Osteoblast (primary cell): Measurements from ENCODE around the gene NYNRIN. TPM values are rescaled to one million over a fixed set of nuclear protein-coding genes. Genes with fewer than 3 reads are reported as not detected.
"Not testable (repeated sequence)": the region's sequence is repeated elsewhere in the genome, so short reads cannot be mapped to it uniquely, and the experiment has no call there.

ENCODE experiments used
- DNase-seq: peaks from one replicate; pipeline ENCODE4 v3.0.0; 2011; ENCODE audit warnings: low spot score, mixed read lengths; ENCODE audit not compliant: insufficient read length; ENCODE audit errors: missing footprints
- H2AFZ ChIP-seq: 2 replicates; pipeline ENCODE4 v1.6.0; 2011; ENCODE audit warnings: mild to moderate bottlenecking, low read length
- H3K27ac ChIP-seq: 2 replicates; pipeline ENCODE4 v1.5.1; 2011; ENCODE audit warnings: mild to moderate bottlenecking, low read depth, low read length, moderate library complexity
- H3K27me3 ChIP-seq: 2 replicates; pipeline ENCODE4 v1.6.0; 2012; ENCODE audit warnings: mild to moderate bottlenecking, control low read depth, inconsistent platforms, low read length, moderate library complexity; ENCODE audit not compliant: insufficient read depth
- H3K36me3 ChIP-seq: 2 replicates; pipeline ENCODE4 v1.5.1; 2011; ENCODE audit warnings: mild to moderate bottlenecking, low read length, control low read depth, moderate library complexity; ENCODE audit not compliant: insufficient read depth
- H3K4me1 ChIP-seq: 2 replicates; pipeline ENCODE4 v1.5.1; 2011; ENCODE audit warnings: mild to moderate bottlenecking, low read length, control low read depth, moderate library complexity; ENCODE audit not compliant: insufficient read depth
- H3K4me2 ChIP-seq: 2 replicates; pipeline ENCODE4 v1.6.0; 2011; ENCODE audit warnings: mild to moderate bottlenecking, low read length; ENCODE audit not compliant: insufficient read depth
- H3K4me3 ChIP-seq: fragments of 200-600 bp; sonication (generic); 3 replicates; pipeline ENCODE4 v1.5.1; 2012; ENCODE audit warnings: mild to moderate bottlenecking, low read length, inconsistent platforms; ENCODE audit not compliant: insufficient read depth
- H3K79me2 ChIP-seq: 2 replicates; pipeline ENCODE4 v1.6.0; 2012; ENCODE audit warnings: mild to moderate bottlenecking, low read length, control low read depth, inconsistent platforms; ENCODE audit not compliant: insufficient read depth
- H3K9me3 ChIP-seq: 2 replicates; pipeline ENCODE4 v1.5.1; 2011; ENCODE audit warnings: low read depth, low read length, control low read depth
- H4K20me1 ChIP-seq: 2 replicates; pipeline ENCODE4 v1.6.0; 2012; ENCODE audit warnings: mild to moderate bottlenecking, low read length, control low read depth; ENCODE audit not compliant: insufficient read depth
- total RNA-seq: library from RNA; depleted of rRNA; stranded (reverse); fragments of >200 nt; gene quantifications from 2 replicates; pipeline ENCODE4 v1.2.3, GENCODE V29; 2012
- TF ChIP-seq, protein P1 (sequence below): IDR thresholded peaks from 2 replicates; pipeline ENCODE4 v1.5.1; 2011; ENCODE audit warnings: mild to moderate bottlenecking, low read depth, low read length, moderate library complexity; ENCODE audit errors: extremely low read depth

The NYNRIN gene
- total RNA-seq, 1 donor, result 7.2 TPM

DNA sequence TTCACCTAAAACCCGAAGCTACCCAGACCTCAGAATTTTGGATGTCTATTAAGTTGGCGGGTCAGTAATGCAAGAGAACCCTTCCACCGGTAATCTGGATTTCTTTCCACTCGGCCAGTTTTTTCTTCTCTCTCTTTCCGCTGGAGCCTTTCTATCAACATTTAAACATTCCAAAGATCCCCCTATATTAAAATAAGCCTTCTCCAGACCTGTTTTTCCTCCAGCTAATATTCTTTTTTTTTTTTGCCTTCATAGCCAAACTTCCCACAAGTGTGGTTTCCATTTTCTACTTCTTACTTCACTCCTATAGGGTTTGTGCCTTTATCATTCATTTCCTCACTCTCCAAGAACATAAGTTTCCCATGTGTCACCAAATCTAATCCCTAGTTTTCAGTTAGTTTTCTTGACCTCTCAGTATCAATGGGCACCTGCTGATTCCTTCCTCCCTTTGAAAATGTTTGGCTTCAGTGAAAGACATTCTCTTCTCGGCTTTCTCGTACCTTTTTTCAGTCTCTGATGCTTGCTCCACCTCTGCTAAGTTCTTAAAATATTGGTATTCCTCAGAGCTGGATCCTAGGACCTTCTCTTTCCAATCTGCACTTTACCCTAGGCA is 44.4 kb downstream of the NYNRIN start:
- H3K27me3 ChIP-seq, result no peaks in the 10 kb centered on the region
- H3K4me2 ChIP-seq, result peak overlapping the region; percentile 97
- peaks cover 19% of the 10 kb centered on the region for H3K36me3 ChIP-seq
- peak overlapping the region; percentile 99 for H3K27ac ChIP-seq
- H4K20me1 ChIP-seq, result no peaks in the 10 kb centered on the region
- H3K9me3 ChIP-seq, result no peaks in the 10 kb centered on the region
- peak overlapping the region; percentile 69 for H2AFZ ChIP-seq
- no peak for DNase-seq
- H3K4me3 ChIP-seq, result peak overlapping the region; percentile 82
- peaks cover 16% of the 10 kb centered on the region for H3K79me2 ChIP-seq
- TF ChIP-seq, protein P1, sequence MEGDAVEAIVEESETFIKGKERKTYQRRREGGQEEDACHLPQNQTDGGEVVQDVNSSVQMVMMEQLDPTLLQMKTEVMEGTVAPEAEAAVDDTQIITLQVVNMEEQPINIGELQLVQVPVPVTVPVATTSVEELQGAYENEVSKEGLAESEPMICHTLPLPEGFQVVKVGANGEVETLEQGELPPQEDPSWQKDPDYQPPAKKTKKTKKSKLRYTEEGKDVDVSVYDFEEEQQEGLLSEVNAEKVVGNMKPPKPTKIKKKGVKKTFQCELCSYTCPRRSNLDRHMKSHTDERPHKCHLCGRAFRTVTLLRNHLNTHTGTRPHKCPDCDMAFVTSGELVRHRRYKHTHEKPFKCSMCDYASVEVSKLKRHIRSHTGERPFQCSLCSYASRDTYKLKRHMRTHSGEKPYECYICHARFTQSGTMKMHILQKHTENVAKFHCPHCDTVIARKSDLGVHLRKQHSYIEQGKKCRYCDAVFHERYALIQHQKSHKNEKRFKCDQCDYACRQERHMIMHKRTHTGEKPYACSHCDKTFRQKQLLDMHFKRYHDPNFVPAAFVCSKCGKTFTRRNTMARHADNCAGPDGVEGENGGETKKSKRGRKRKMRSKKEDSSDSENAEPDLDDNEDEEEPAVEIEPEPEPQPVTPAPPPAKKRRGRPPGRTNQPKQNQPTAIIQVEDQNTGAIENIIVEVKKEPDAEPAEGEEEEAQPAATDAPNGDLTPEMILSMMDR, result no peak
- peaks cover 8% of the 10 kb centered on the region for H3K4me1 ChIP-seq

DNA sequence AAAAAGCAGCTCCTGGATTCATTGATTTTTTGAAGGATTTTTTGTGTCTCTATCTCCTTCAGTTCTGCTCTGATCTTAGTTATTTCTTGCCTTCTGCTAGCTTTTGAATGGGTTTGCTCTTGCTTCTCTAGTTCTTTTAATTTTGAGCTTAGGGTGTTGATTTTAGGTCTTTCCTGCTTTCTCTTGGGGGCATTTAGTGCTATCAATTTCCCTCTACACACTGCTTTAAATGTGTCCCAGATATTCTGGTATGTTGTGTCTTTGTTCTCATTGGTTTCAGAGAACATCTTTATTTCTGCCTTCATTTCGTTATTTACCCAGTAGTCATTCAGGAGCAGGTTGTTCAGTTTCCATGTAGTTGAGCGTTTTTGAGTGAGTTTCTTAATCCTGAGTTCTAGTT is 52.0 kb downstream of the NYNRIN start:
- H3K4me2 ChIP-seq, H3K9me3 ChIP-seq, H3K79me2 ChIP-seq, H4K20me1 ChIP-seq, H2AFZ ChIP-seq, H3K4me3 ChIP-seq, H3K27me3 ChIP-seq, H3K4me1 ChIP-seq, H3K27ac ChIP-seq, DNase-seq, H3K36me3 ChIP-seq: not testable (repeated sequence)

DNA sequence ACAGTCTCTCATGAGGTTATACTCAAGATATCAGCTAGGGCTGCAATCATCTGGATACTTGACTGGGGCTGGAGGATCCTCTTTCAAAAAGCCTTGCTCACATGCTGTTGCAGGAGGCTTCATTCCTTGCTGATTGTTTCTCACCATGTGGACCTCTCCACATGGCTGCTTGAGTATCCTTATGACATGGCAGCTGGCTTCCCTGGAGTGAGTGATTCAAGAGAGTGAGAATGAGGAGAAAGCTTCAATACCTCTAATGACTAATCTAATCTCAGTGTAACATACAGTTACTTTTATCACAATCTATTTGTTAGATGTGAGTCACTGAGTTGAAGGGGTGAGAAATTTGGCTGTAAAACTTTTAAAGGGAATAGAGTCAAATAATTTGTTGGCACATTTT is 58.2 kb downstream of the NYNRIN start:
- H3K36me3 ChIP-seq, result no peaks in the 10 kb centered on the region
- DNase-seq, result no peak
- no peak overlapping the region for H2AFZ ChIP-seq
- no peaks in the 10 kb centered on the region for H3K4me1 ChIP-seq
- H3K9me3 ChIP-seq, result no peaks in the 10 kb centered on the region
- H4K20me1 ChIP-seq, result no peaks in the 10 kb centered on the region
- H3K4me3 ChIP-seq, result no peak overlapping the region
- no peaks in the 10 kb centered on the region for H3K27me3 ChIP-seq
- TF ChIP-seq, protein P1, result no peak
- no peak overlapping the region for H3K4me2 ChIP-seq
- no peaks in the 10 kb centered on the region for H3K79me2 ChIP-seq
- H3K27ac ChIP-seq, result no peak overlapping the region

DNA sequence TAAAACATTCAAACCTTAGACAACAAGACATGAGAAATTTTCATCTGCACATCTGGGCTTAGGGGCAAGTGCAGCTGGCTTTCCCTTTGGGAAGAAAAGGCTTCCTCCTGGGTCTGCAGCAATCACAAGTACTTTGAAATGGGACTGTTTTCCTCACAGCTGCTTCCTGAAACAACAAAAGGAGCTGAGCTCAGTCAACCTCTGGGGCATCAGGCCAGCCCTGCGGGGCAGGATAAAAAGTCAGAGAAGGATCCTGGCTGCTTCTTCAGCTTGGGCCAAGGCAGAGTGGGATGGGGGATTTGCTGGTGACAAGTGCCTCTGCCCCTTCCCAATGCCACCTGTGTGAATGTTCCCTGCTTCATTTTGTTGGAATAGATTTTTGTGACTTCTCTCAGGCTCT is 59.9 kb downstream of the NYNRIN start:
- no peak overlapping the region for H3K4me3 ChIP-seq
- no peaks in the 10 kb centered on the region for H3K4me1 ChIP-seq
- H3K27ac ChIP-seq, result no peak overlapping the region
- TF ChIP-seq, protein P1, result no peak
- H3K9me3 ChIP-seq, result no peaks in the 10 kb centered on the region
- no peaks in the 10 kb centered on the region for H3K27me3 ChIP-seq
- no peaks in the 10 kb centered on the region for H3K36me3 ChIP-seq
- no peak overlapping the region for H2AFZ ChIP-seq
- H3K4me2 ChIP-seq, result no peak overlapping the region
- H4K20me1 ChIP-seq, result no peaks in the 10 kb centered on the region
- H3K79me2 ChIP-seq, result no peaks in the 10 kb centered on the region
- DNase-seq, result no peak
